Endothelial cell of umbilical vein (primary cell): ENCODE results near the gene MBNL2. TPM values are rescaled to one million over a fixed set of nuclear protein-coding genes. Genes with fewer than 3 reads are reported as not detected.

ENCODE experiments used
- BruUV-seq: library from RNA; stranded (reverse); fragments of 400-500 nt; replicated peaks from 2 replicates; lab custom pipeline; 2021; lab: Mats Ljungman, UMichigan
- CTCF ChIA-PET: fragments of 300-600, 350-600 bp; sonication (Branson Sonifier 250); formaldehyde crosslinking; loops from one replicate; lab custom pipeline; 2021; ENCODE audit warnings: antibody characterized with exemption, inconsistent platforms; lab: Charles Lee
- POLR2A ChIA-PET: fragments of 300-600, 350-600 bp; sonication (Branson Sonifier 250); formaldehyde crosslinking; loops from one replicate; lab custom pipeline; 2021; ENCODE audit warnings: antibody characterized with exemption, inconsistent platforms; lab: Charles Lee
- DNase-seq: peaks from one replicate; pipeline ENCODE4 v3.0.0-alpha.2; 2011; ENCODE audit warnings: low read depth, low spot score
- FAIRE-seq: peaks from 2 replicates; lab custom pipeline; 2011; peaks lifted over from hg19 to GRCh38; lab: Jason Lieb, UNC
- H2AFZ ChIP-seq: 2 replicates; pipeline ENCODE4 v1.6.0; 2012; ENCODE audit warnings: low read depth, low read length, control low read depth, inconsistent platforms
- H3K27ac ChIP-seq: 2 replicates; pipeline ENCODE4 v1.5.1; 2011; ENCODE audit warnings: low read depth, mild to moderate bottlenecking, control low read depth, low read length, moderate library complexity; ENCODE audit not compliant: insufficient read depth
- H3K27me3 ChIP-seq, 2 experiments: 2 replicates each; pipeline versions ENCODE4 v1.6.0 to v1.6.1; 2011; ENCODE audit warnings: low read length in 2 of 2, mixed read lengths in 1 of 2; ENCODE audit not compliant: control insufficient read depth in 2 of 2, insufficient read depth in 2 of 2
- H3K36me3 ChIP-seq, 2 experiments: 2 replicates in 1 of 2; 3 replicates in 1 of 2; pipeline ENCODE4 v1.5.1; 2011; ENCODE audit warnings: low read length in 2 of 2, mild to moderate bottlenecking in 1 of 2, moderate library complexity in 1 of 2; ENCODE audit not compliant: control insufficient read depth in 2 of 2, insufficient read depth in 2 of 2; ENCODE audit errors: extremely low read depth in 1 of 2
- H3K4me1 ChIP-seq: 3 replicates; pipeline ENCODE4 v1.5.1; 2011; ENCODE audit warnings: mild to moderate bottlenecking, low read length; ENCODE audit not compliant: control insufficient read depth, insufficient read depth; ENCODE audit errors: extremely low read depth
- H3K4me2 ChIP-seq: 2 replicates; pipeline ENCODE4 v1.6.1; 2011; ENCODE audit warnings: low read length, control low read depth, mixed read lengths; ENCODE audit not compliant: insufficient read depth
- H3K4me3 ChIP-seq, 3 experiments: fragments of 200-600 bp in 1 of 3; sonication (generic), shearing (Covaris generic) in 1 of 3; replicated peaks in 1 of 3; 2 replicates each; pipeline ENCODE4 v1.5.1; 2011 to 2016; ENCODE audit warnings: control low read depth in 3 of 3, low read length in 3 of 3, mild to moderate bottlenecking in 2 of 3, inconsistent platforms in 1 of 3, low read depth in 1 of 3, moderate library complexity in 1 of 3; ENCODE audit not compliant: insufficient read depth in 1 of 3
- H3K79me2 ChIP-seq: 2 replicates; pipeline ENCODE4 v1.6.0; 2012; ENCODE audit warnings: low read length, inconsistent platforms; ENCODE audit not compliant: control insufficient read depth, insufficient read depth
- H3K9ac ChIP-seq: replicated peaks from 2 replicates; pipeline ENCODE3; 2011; ENCODE audit warnings: low read length, control low read depth; ENCODE audit not compliant: insufficient read depth; ENCODE audit errors: extremely low read depth
- H3K9me1 ChIP-seq: replicated peaks from 3 replicates; pipeline ENCODE4 v1.6.0; 2011; ENCODE audit warnings: mild to moderate bottlenecking, low read length; ENCODE audit not compliant: control insufficient read depth, insufficient read depth; ENCODE audit errors: extremely low read depth
- H3K9me3 ChIP-seq: replicated peaks from 2 replicates; pipeline ENCODE4 v1.5.1; 2012; ENCODE audit warnings: low read length, inconsistent platforms; ENCODE audit not compliant: control insufficient read depth, insufficient read depth
- H4K20me1 ChIP-seq: replicated peaks from 2 replicates; pipeline ENCODE3; 2011; ENCODE audit warnings: mild to moderate bottlenecking, low read length; ENCODE audit not compliant: control insufficient read depth, insufficient read depth; ENCODE audit errors: extremely low read depth
- EZH2 ChIP-seq: IDR thresholded peaks from 2 replicates; pipeline ENCODE4 v1.6.1; 2012; ENCODE audit warnings: borderline replicate concordance, low read depth, mild to moderate bottlenecking, moderate library complexity, low read length, inconsistent platforms; ENCODE audit not compliant: severe bottlenecking
- FOS ChIP-seq: IDR thresholded peaks from 2 replicates; pipeline ENCODE4 v1.6.1; 2011; ENCODE audit warnings: mild to moderate bottlenecking, low read length, moderate library complexity, borderline replicate concordance; ENCODE audit not compliant: insufficient read depth
- GATA2 ChIP-seq: IDR thresholded peaks from 2 replicates; pipeline ENCODE4 v1.7.0; 2011; ENCODE audit warnings: low read depth, mild to moderate bottlenecking, moderate library complexity, mixed read lengths, low read length; ENCODE audit not compliant: insufficient read length, insufficient read depth
- JUN ChIP-seq: IDR thresholded peaks from 2 replicates; pipeline ENCODE4 v1.6.1; 2011; ENCODE audit warnings: borderline replicate concordance, low read depth; ENCODE audit not compliant: insufficient read length, insufficient read depth
- MYC ChIP-seq: IDR thresholded peaks from one replicate; pipeline ENCODE4 v1.6.1; 2011; ENCODE audit warnings: mild to moderate bottlenecking, low read depth, low read length
- POLR2A ChIP-seq: IDR thresholded peaks from 2 replicates; pipeline ENCODE4 v1.6.1; 2012; ENCODE audit warnings: low read depth, mild to moderate bottlenecking, control low read depth, low read length
- POLR2AphosphoS5 ChIP-seq: IDR thresholded peaks from 2 replicates; pipeline ENCODE4 v1.6.1; 2012; ENCODE audit warnings: low read depth, mild to moderate bottlenecking, control low read depth, low read length, moderate library complexity; ENCODE audit not compliant: insufficient read depth
- dilution Hi-C: fragments of 300-500 bp; cut with MboI; formaldehyde crosslinking; loops from one replicate; pipeline ENCODE4 v1.15.0; 2019; ENCODE audit warnings: low sequenced_read_pairs; ENCODE audit not compliant: extremely low pct_ligation_motif_present
- intact Hi-C: fragments of 100-400 bp; cut with micrococcal nuclease; formaldehyde crosslinking; loops from one replicate; pipeline ENCODE4 v1.10.0; 2022
- polyA plus RNA-seq, 4 experiments: library from polyadenylated mRNA; depleted of rRNA in 3 of 4; stranded (reverse) in 3 of 4; unstranded in 1 of 4; fragments of >200 nt; gene quantifications; 2 replicates each; pipeline versions ENCODE4 v1.2.1 to v1.2.3, GENCODE V29; 2011 to 2012; ENCODE audit warnings: missing spikeins in 1 of 4
- total RNA-seq: library from RNA; stranded (reverse); gene quantifications from 2 replicates; pipeline ENCODE4 v1.2.3, GENCODE V29; 2021
- TF ChIP-seq, protein P1 (sequence below): IDR thresholded peaks from 2 replicates; pipeline ENCODE4 v1.6.1; 2011; ENCODE audit not compliant: insufficient read depth, insufficient read length
- TF ChIP-seq, protein P2 (sequence below), 2 donors: IDR thresholded peaks; 1 replicate in 1 of 2; 2 replicates in 1 of 2; pipeline ENCODE4 v1.5.1; 2011; ENCODE audit warnings: low read length in 2 of 2, mild to moderate bottlenecking in 2 of 2, moderate library complexity in 2 of 2, control low read depth in 1 of 2, inconsistent platforms in 1 of 2, low read depth in 1 of 2; ENCODE audit not compliant: insufficient read depth in 1 of 2; ENCODE audit errors: extremely low read depth in 1 of 2

MBNL2 gene
- total and polyA plus RNA-seq, 2 donors (not counting 3 experiments of a cell fraction or from before 2014, with no cell fraction given): 32.9 to 76.5 TPM

DNA sequence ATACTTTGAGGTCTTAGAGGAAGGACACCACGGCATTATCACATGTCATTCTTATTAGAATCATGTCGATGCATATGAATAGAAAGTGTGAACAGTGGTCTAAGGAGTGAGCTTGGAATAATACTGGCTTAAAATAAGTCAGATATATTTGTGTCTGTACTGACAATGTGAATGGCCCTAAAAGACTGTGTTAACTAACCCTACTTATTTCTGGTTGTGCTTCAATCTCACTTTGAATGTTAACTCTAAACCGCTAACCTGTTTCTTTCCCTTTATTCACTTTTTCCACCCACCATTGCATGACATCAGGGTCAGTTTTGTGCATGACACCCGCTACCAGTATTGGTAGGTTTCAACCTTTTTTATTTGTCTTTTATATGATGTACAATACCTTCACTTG lies 142.7 kb downstream of the MBNL2 start:
- TF ChIP-seq POLR2A (no peak), FOS (no peak), MYC (no peak), EZH2 (no peak), POLR2AphosphoS5 (no peak), JUN (no peak), GATA2 (no peak)
- TF ChIP-seq, protein P1, sequence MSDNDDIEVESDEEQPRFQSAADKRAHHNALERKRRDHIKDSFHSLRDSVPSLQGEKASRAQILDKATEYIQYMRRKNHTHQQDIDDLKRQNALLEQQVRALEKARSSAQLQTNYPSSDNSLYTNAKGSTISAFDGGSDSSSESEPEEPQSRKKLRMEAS: no peak
- TF ChIP-seq, protein P2, sequence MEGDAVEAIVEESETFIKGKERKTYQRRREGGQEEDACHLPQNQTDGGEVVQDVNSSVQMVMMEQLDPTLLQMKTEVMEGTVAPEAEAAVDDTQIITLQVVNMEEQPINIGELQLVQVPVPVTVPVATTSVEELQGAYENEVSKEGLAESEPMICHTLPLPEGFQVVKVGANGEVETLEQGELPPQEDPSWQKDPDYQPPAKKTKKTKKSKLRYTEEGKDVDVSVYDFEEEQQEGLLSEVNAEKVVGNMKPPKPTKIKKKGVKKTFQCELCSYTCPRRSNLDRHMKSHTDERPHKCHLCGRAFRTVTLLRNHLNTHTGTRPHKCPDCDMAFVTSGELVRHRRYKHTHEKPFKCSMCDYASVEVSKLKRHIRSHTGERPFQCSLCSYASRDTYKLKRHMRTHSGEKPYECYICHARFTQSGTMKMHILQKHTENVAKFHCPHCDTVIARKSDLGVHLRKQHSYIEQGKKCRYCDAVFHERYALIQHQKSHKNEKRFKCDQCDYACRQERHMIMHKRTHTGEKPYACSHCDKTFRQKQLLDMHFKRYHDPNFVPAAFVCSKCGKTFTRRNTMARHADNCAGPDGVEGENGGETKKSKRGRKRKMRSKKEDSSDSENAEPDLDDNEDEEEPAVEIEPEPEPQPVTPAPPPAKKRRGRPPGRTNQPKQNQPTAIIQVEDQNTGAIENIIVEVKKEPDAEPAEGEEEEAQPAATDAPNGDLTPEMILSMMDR (IDR thresholded peaks at IDR 0.05; ENCODE audit: extremely low read depth in 1 of 2, insufficient read depth in 1 of 2, low read depth in 1 of 2, low read length in 2 of 2): no peak
- no peaks in the 10 kb centered on the region for H3K79me2 ChIP-seq
- H3K9me3 ChIP-seq: no peaks in the 10 kb centered on the region
- peaks cover 6% of the 10 kb centered on the region for H3K4me1 ChIP-seq
- FAIRE-seq (no peak), DNase-seq (no peak)
- BruUV-seq: no TSS peak
- CTCF ChIA-PET: interaction anchor here (4.5 kb wide), 1 partner anchor 256 kb away, joined by 31 read pairs; no protein-coding TSS in a partner anchor
- POLR2A ChIA-PET: no interaction called here
- H3K27me3 ChIP-seq: no peaks in the 10 kb centered on the region
- H3K4me2 ChIP-seq: no peak overlapping the region
- H3K9ac ChIP-seq: no peak overlapping the region
- dilution Hi-C loops: no loop called here
- peaks cover 9 to 16% of the 10 kb centered on the region in 2 experiments for H3K36me3 ChIP-seq
- H3K9me1 ChIP-seq: no peaks in the 10 kb centered on the region
- no peaks in the 10 kb centered on the region for H4K20me1 ChIP-seq
- H2AFZ ChIP-seq: no peak overlapping the region
- no peak overlapping the region for H3K27ac ChIP-seq
- H3K4me3 ChIP-seq: no peak overlapping the region
- intact Hi-C loops: no loop called here
